ENCODE results near the gene ENTPD7.

The ENTPD7 gene

DNA sequence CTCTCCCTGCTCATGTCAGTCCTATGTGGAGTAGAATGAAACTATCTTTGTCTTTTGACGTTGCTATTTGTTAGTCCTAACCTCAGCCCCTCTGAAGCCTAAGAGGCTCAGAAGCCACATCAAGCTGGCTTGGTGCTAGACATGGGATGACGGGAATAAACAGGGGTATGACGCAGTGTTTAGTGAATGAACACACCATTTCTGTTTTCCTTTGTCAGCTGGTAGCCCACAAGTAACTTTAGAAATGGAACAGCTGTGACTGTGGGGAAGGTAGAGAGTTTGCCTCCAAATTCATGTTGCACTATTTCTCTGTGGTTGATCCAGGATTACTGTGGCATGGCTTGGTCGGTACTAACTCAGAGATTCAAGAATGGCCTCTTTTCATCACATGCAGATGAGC, 41.3 kb downstream of the ENTPD7 start:
- no peak overlapping the region for H2AK5ac ChIP-seq (ENCODE audit: low read length)
- no peak for DNase-seq
- no peak overlapping the region for H2BK5ac ChIP-seq (ENCODE audit: low read depth, low read length, poor library complexity)
- H4K12ac ChIP-seq (ENCODE audit: low read depth, low read length), result no peak overlapping the region
- no peak overlapping the region for H2BK12ac ChIP-seq (ENCODE audit: low read length)
- H2BK120ac ChIP-seq (ENCODE audit: insufficient read depth, low read length, poor library complexity), result no peak overlapping the region
- no peak overlapping the region for H3K14ac ChIP-seq (ENCODE audit: low read length)
- H3K79me2 ChIP-seq (ENCODE audit: control insufficient read depth, insufficient read depth, low read length, poor library complexity), result no peaks in the 10 kb centered on the region
- no CpG with 5 or more reads among the region's 4 CpGs for WGBS (ENCODE audit: extremely low coverage, insufficient coverage, insufficient read length)
- H4K8ac ChIP-seq (ENCODE audit: low read depth, low read length), result no peak overlapping the region
- no peak overlapping the region for H3K4ac ChIP-seq (ENCODE audit: low read depth, low read length)
- no peak overlapping the region for H3K4me2 ChIP-seq (ENCODE audit: low read length)
- H4K91ac ChIP-seq (ENCODE audit: low read depth, low read length), result no peak overlapping the region
- no peaks in the 10 kb centered on the region for H3K4me1 ChIP-seq (ENCODE audit: control insufficient read depth in 1 of 2, insufficient read depth in 2 of 2, low read length in 2 of 2)
- no peak overlapping the region for H3K4me3 ChIP-seq (ENCODE audit: low read depth, low read length)
- H3K27ac ChIP-seq (ENCODE audit: low read depth, low read length), result no peak overlapping the region
- H3K27me3 ChIP-seq (ENCODE audit: insufficient read depth, low read length), result no peaks in the 10 kb centered on the region
- no peak overlapping the region for H2AFZ ChIP-seq (ENCODE audit: insufficient read depth, low read length, poor library complexity)
- H3K18ac ChIP-seq (ENCODE audit: low read length), result no peak overlapping the region
- H3K36me3 ChIP-seq (ENCODE audit: control insufficient read depth in 1 of 2, insufficient read depth in 2 of 2, low read length in 2 of 2), result peaks cover 23 to 43% of the 10 kb centered on the region in 2 experiments
- H3K79me1 ChIP-seq (ENCODE audit: low read length), result no peaks in the 10 kb centered on the region
- no peaks in the 10 kb centered on the region for H3K9me3 ChIP-seq (ENCODE audit: insufficient read depth, low read depth, low read length)
- no peak overlapping the region for H3K9ac ChIP-seq (ENCODE audit: low read length)
- no peak overlapping the region for H3K23ac ChIP-seq (ENCODE audit: low read length)

DNA sequence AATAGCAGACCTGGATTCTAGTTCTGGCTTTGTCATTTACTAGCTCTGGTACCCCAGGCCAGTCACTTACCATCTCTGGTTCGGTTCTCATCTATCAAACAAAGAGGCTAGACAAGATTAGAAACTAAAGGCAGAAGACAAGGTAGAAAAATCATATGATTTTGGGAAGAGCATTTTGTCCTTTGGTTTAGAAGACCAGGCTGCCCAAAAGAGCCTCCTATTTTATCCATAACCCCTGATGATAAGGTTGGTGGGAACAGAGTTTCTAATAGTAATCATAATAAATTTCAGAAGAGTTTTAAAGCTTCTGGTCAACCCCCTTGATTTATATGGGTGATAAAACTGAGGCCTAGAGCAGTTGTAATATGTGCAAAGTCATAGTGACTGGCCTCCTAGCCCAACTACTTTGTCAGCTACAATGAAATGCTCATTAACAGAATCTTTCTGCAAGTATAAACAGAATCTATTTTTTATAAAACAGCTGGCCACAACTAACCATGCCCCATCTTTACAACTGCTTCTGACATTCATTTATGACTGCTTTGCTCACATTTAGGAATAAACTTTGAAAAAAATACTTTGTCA, 49.2 kb downstream of the ENTPD7 start:
- no peak overlapping the region for H3K27ac ChIP-seq (ENCODE audit: low read depth, low read length)
- no peak overlapping the region for H2BK120ac ChIP-seq (ENCODE audit: insufficient read depth, low read length, poor library complexity)
- no peak overlapping the region for H3K23ac ChIP-seq (ENCODE audit: low read length)
- H3K14ac ChIP-seq (ENCODE audit: low read length), result no peak overlapping the region
- no peak overlapping the region for H4K12ac ChIP-seq (ENCODE audit: low read depth, low read length)
- H2BK5ac ChIP-seq (ENCODE audit: low read depth, low read length, poor library complexity), result no peak overlapping the region
- H4K8ac ChIP-seq (ENCODE audit: low read depth, low read length), result no peak overlapping the region
- H3K4me2 ChIP-seq (ENCODE audit: low read length), result no peak overlapping the region
- no peak overlapping the region for H3K18ac ChIP-seq (ENCODE audit: low read length)
- H4K91ac ChIP-seq (ENCODE audit: low read depth, low read length), result no peak overlapping the region
- H2BK12ac ChIP-seq (ENCODE audit: low read length), result no peak overlapping the region
- H3K4ac ChIP-seq (ENCODE audit: low read depth, low read length), result no peak overlapping the region
- H3K9ac ChIP-seq (ENCODE audit: low read length), result no peak overlapping the region
- H3K9me3 ChIP-seq (ENCODE audit: insufficient read depth, low read depth, low read length), result no peaks in the 10 kb centered on the region
- no peak overlapping the region for H2AFZ ChIP-seq (ENCODE audit: insufficient read depth, low read length, poor library complexity)
- WGBS (ENCODE audit: extremely low coverage, insufficient coverage, insufficient read length), result no CpG with 5 or more reads among the region's 1 CpG
- H3K4me3 ChIP-seq (ENCODE audit: low read depth, low read length), result no peak overlapping the region
- H3K79me2 ChIP-seq (ENCODE audit: control insufficient read depth, insufficient read depth, low read length, poor library complexity), result no peaks in the 10 kb centered on the region
- H2AK5ac ChIP-seq (ENCODE audit: low read length), result no peak overlapping the region
- no peak for DNase-seq
- H3K79me1 ChIP-seq (ENCODE audit: low read length), result no peaks in the 10 kb centered on the region
- peaks cover 11 to 20% of the 10 kb centered on the region in 2 experiments for H3K36me3 ChIP-seq (ENCODE audit: control insufficient read depth in 1 of 2, insufficient read depth in 2 of 2, low read length in 2 of 2)
- no peaks in the 10 kb centered on the region for H3K27me3 ChIP-seq (ENCODE audit: insufficient read depth, low read length)
- no peaks in the 10 kb centered on the region for H3K4me1 ChIP-seq (ENCODE audit: control insufficient read depth in 1 of 2, insufficient read depth in 2 of 2, low read length in 2 of 2)

DNA sequence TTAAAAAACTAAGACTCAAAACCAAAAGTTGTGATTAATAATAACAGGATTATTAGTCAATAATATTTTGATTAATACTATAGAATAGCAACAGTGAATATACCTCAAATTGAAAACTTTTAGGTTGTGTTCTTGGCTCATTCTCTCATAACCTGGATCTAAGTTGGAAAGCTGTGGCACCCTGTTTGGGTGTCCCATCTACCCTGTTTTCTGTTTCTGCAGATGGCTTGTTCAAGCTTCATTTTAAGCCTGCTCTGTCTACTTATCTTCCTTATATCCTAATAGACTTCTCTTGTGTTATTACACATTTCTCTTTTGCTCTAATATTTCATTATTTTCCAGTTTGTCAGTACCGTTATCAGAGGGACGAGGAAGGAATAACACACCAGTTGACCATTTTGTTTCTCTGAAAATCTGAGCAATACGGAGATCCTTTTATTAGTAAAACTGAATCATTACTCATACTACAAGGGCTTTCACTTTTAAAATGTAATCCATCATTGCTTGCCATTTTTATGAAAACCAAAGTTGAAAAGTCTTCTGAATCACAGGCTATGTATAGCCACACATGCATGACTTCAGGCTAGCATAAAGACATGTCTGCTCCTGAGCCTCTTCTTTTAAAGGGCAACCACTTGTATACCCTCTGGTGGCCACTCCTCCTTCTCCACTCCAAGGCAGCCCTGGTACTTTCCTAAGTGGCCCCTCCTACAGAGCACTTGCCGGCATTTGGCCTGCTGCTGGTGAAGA, 50.3 kb downstream of the ENTPD7 start:
- Histone ChIP-seq H2BK12ac (ENCODE audit: low read length) (no peak overlapping the region), H3K79me1 (ENCODE audit: low read length) (no peaks in the 10 kb centered on the region), H3K4me1 (ENCODE audit: control insufficient read depth in 1 of 2, insufficient read depth in 2 of 2, low read length in 2 of 2) (no peaks in the 10 kb centered on the region), H3K4ac (ENCODE audit: low read depth, low read length) (no peak overlapping the region), H3K23ac (ENCODE audit: low read length) (no peak overlapping the region), H3K4me2 (ENCODE audit: low read length) (no peak overlapping the region), H3K14ac (ENCODE audit: low read length) (no peak overlapping the region), H3K9me3 (ENCODE audit: insufficient read depth, low read depth, low read length) (no peaks in the 10 kb centered on the region), H2AK5ac (ENCODE audit: low read length) (no peak overlapping the region), H3K27me3 (ENCODE audit: insufficient read depth, low read length) (no peaks in the 10 kb centered on the region), H4K12ac (ENCODE audit: low read depth, low read length) (no peak overlapping the region), H4K91ac (ENCODE audit: low read depth, low read length) (no peak overlapping the region), H2AFZ (ENCODE audit: insufficient read depth, low read length, poor library complexity) (no peak overlapping the region), H3K27ac (ENCODE audit: low read depth, low read length) (no peak overlapping the region), H4K8ac (ENCODE audit: low read depth, low read length) (no peak overlapping the region), H3K36me3 (ENCODE audit: control insufficient read depth in 1 of 2, insufficient read depth in 2 of 2, low read length in 2 of 2) (peaks cover 10 to 21% of the 10 kb centered on the region in 2 experiments), H3K79me2 (ENCODE audit: control insufficient read depth, insufficient read depth, low read length, poor library complexity) (no peaks in the 10 kb centered on the region), H3K18ac (ENCODE audit: low read length) (no peak overlapping the region), H2BK120ac (ENCODE audit: insufficient read depth, low read length, poor library complexity) (no peak overlapping the region), H2BK5ac (ENCODE audit: low read depth, low read length, poor library complexity) (no peak overlapping the region), H3K4me3 (ENCODE audit: low read depth, low read length) (no peak overlapping the region), H3K9ac (ENCODE audit: low read length) (no peak overlapping the region)
- no peak for DNase-seq
- no CpG with 5 or more reads among the region's 4 CpGs for WGBS (ENCODE audit: extremely low coverage, insufficient coverage, insufficient read length)

DNA sequence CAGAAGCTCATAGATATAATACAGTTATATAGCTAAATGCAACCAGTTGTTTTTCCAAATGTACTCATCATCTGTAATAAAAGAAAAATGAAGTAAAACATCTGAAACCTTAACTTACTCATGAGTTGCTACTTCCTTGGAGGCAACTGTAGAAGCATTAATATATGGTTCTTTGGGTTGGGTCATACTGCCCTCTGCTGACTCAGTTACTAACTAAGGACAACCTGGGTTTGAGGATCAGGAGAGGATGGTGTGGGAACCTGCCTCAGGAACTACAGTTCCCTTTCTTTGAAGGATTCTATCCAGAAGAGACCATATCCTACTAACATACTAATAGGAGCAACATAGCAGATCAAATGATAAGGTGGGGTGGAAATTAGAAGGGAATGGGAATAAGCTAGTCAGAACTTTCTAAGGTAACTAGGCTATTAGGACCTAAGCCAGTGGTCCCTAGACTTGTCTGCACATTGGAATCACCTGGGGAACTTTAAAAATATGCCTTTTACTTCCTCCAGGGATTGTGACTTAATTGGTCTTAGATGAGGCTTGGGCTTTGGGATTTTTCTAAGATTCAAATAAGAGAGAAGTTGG, 51.9 kb downstream of the ENTPD7 start:
- H2AK5ac ChIP-seq (ENCODE audit: low read length), result no peak overlapping the region
- H4K12ac ChIP-seq (ENCODE audit: low read depth, low read length), result no peak overlapping the region
- H3K18ac ChIP-seq (ENCODE audit: low read length), result no peak overlapping the region
- H2AFZ ChIP-seq (ENCODE audit: insufficient read depth, low read length, poor library complexity), result no peak overlapping the region
- H4K91ac ChIP-seq (ENCODE audit: low read depth, low read length), result no peak overlapping the region
- no peaks in the 10 kb centered on the region for H3K9me3 ChIP-seq (ENCODE audit: insufficient read depth, low read depth, low read length)
- H3K79me2 ChIP-seq (ENCODE audit: control insufficient read depth, insufficient read depth, low read length, poor library complexity), result no peaks in the 10 kb centered on the region
- H3K4me3 ChIP-seq (ENCODE audit: low read depth, low read length), result no peak overlapping the region
- H3K27ac ChIP-seq (ENCODE audit: low read depth, low read length), result no peak overlapping the region
- H2BK12ac ChIP-seq (ENCODE audit: low read length), result no peak overlapping the region
- H3K23ac ChIP-seq (ENCODE audit: low read length), result no peak overlapping the region
- H3K4me2 ChIP-seq (ENCODE audit: low read length), result no peak overlapping the region
- H3K79me1 ChIP-seq (ENCODE audit: low read length), result no peaks in the 10 kb centered on the region
- peak; percentile 42 to 70 for DNase-seq
- peaks cover 14 to 24% of the 10 kb centered on the region in 2 experiments for H3K36me3 ChIP-seq (ENCODE audit: control insufficient read depth in 1 of 2, insufficient read depth in 2 of 2, low read length in 2 of 2)
- no peaks in the 10 kb centered on the region for H3K27me3 ChIP-seq (ENCODE audit: insufficient read depth, low read length)
- no peak overlapping the region for H4K8ac ChIP-seq (ENCODE audit: low read depth, low read length)
- no peak overlapping the region for H3K14ac ChIP-seq (ENCODE audit: low read length)
- no peak overlapping the region for H2BK120ac ChIP-seq (ENCODE audit: insufficient read depth, low read length, poor library complexity)
- H3K4ac ChIP-seq (ENCODE audit: low read depth, low read length), result no peak overlapping the region
- no peaks in the 10 kb centered on the region for H3K4me1 ChIP-seq (ENCODE audit: control insufficient read depth in 1 of 2, insufficient read depth in 2 of 2, low read length in 2 of 2)
- H3K9ac ChIP-seq (ENCODE audit: low read length), result no peak overlapping the region
- no peak overlapping the region for H2BK5ac ChIP-seq (ENCODE audit: low read depth, low read length, poor library complexity)

Measured in trophoblast cell (in vitro differentiated cells and primary cell).